ENCODE data around the gene ARCN1. TPM values are rescaled to one million over a fixed set of nuclear protein-coding genes. Genes with fewer than 3 reads are reported as not detected.

ARCN1 gene
- total RNA-seq: 99.4 TPM
- long read RNA-seq, full-length matches to known transcripts: 114 of 139 reads
- long read RNA-seq, partial matches to known transcripts: 13 of 139 reads
- long read RNA-seq, other reads (novel, unspliced or antisense): 12 of 139 reads

DNA sequence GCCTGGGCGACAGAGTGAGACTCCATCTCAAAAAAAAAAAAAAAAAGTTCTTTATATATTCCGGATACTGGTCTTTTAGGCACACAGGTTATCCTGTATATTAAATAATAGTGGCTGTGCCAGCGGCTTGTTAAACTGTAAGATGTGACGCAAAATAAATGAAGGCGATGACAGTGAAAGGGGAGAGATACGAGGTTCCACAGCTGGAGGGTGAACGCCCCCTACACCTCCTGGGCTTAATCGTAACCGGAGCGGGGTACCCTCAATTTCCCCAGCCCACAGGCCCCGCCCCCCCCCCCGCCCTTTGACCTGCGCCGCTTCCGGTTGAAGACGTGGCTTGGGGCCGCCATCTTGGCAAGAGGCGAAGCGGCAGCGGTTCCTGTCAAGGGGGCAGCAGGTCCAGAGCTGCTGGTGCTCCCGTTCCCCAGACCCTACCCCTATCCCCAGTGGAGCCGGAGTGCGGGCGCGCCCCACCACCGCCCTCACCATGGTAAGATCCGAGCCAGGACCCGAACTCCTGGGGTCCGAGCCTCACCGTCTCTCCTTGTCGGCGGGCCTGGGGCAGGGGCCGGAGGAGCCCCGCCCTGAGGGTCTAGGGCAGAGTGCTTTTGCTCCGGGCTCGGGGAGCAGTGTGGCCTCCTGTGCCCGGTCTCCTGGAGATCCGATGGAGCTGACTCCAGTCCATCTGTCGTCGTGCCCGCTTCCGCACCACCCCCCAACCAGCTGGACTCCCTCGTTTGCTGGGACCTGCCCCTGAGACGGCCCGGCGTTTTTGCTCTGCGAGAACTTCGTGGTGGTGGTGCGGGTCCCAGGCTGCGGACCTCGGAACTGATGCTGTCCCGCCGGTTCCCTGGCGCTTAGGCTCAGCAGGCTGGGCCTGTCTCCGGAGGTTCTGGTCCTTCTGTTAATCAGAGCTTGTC lies at the start of gene ARCN1:
ARCN1 (plus strand) TSS at position 349 of the 920 bp plus-strand sequence; CDS start at position 488, 139 bp downstream.
- intact Hi-C loops (cut with micrococcal nuclease): no loop called here
- peaks cover 57% of the 10 kb centered on the region for H3K4me1 ChIP-seq

DNA sequence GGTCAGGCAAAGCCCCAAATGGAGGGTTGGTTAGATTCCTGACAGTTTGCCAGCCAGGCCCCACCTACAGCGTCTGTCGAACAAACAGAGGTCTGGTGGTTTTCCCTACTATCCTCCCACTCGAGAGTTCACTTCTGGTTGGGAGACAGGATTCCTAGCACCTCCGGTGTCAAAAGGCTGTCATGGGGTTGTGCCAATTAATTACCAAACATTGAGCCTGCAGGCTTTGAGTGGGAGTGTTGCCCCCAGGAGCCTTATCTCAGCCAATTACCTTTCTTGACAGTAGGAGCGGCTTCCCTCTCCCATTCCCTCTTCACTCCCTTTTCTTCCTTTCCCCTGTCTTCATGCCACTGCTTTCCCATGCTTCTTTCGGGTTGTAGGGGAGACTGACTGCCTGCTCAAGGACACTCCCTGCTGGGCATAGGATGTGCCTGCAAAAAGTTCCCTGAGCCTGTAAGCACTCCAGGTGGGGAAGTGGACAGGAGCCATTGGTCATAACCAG lies 49.6 kb upstream of the ARCN1 start:
- intact Hi-C loops (cut with micrococcal nuclease): no loop called here
- TF ChIP-seq, protein P1, sequence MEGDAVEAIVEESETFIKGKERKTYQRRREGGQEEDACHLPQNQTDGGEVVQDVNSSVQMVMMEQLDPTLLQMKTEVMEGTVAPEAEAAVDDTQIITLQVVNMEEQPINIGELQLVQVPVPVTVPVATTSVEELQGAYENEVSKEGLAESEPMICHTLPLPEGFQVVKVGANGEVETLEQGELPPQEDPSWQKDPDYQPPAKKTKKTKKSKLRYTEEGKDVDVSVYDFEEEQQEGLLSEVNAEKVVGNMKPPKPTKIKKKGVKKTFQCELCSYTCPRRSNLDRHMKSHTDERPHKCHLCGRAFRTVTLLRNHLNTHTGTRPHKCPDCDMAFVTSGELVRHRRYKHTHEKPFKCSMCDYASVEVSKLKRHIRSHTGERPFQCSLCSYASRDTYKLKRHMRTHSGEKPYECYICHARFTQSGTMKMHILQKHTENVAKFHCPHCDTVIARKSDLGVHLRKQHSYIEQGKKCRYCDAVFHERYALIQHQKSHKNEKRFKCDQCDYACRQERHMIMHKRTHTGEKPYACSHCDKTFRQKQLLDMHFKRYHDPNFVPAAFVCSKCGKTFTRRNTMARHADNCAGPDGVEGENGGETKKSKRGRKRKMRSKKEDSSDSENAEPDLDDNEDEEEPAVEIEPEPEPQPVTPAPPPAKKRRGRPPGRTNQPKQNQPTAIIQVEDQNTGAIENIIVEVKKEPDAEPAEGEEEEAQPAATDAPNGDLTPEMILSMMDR (IDR thresholded peaks at IDR 0.05; ENCODE audit: borderline replicate concordance): peak; percentile 44
- Histone ChIP-seq H3K27ac (replicated peaks) (peak overlapping the region; percentile 20), H3K36me3 (peaks cover 71% of the 10 kb centered on the region), H3K27me3 (ENCODE audit: low read depth) (no peaks in the 10 kb centered on the region), H3K4me3 (no peak overlapping the region), H3K9me3 (replicated peaks) (no peaks in the 10 kb centered on the region), H3K4me1 (peaks cover 7% of the 10 kb centered on the region)
- no peak for DNase-seq

More for the DNA sequence above, at the start of gene ARCN1:
- DNase-seq: peak; percentile 77
- Histone ChIP-seq H3K27ac (replicated peaks) (peak within 1 kb of the TSS; percentile 98), H3K36me3 (no peaks in the 10 kb centered on the region), H3K27me3 (ENCODE audit: low read depth) (no peaks in the 10 kb centered on the region), H3K4me3 (peak within 1 kb of the TSS; percentile 97), H3K9me3 (replicated peaks) (no peaks in the 10 kb centered on the region)
- TF ChIP-seq, protein P1 (IDR thresholded peaks at IDR 0.05; ENCODE audit: borderline replicate concordance): no peak

DNA sequence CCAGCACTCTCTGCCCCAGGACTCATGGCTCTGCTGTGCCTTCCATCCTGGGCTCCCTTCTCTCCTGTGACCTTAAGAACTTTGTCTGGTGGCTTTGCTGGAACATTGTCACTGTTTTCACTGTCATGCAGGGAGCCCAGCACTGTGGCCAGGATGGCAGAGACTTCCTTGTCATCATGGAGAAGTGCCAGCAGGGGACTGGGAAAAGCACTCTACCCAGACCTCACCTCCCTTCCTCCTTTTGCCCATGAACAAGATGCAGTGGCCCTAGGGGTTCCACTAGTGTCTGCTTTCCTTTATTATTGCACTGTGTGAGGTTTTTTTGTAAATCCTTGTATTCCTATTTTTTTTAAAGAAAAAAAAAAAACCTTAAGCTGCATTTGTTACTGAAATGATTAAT lies 47.9 kb upstream of the ARCN1 start:
- intact Hi-C loops (cut with micrococcal nuclease): no loop called here
- Histone ChIP-seq H3K36me3 (peaks cover 59% of the 10 kb centered on the region), H3K27me3 (ENCODE audit: low read depth) (no peaks in the 10 kb centered on the region), H3K27ac (replicated peaks) (peak overlapping the region; percentile 10), H3K4me3 (no peak overlapping the region), H3K9me3 (replicated peaks) (no peaks in the 10 kb centered on the region), H3K4me1 (peaks cover 10% of the 10 kb centered on the region)
- DNase-seq: no peak
- TF ChIP-seq, protein P1 (IDR thresholded peaks at IDR 0.05; ENCODE audit: borderline replicate concordance): no peak

DNA sequence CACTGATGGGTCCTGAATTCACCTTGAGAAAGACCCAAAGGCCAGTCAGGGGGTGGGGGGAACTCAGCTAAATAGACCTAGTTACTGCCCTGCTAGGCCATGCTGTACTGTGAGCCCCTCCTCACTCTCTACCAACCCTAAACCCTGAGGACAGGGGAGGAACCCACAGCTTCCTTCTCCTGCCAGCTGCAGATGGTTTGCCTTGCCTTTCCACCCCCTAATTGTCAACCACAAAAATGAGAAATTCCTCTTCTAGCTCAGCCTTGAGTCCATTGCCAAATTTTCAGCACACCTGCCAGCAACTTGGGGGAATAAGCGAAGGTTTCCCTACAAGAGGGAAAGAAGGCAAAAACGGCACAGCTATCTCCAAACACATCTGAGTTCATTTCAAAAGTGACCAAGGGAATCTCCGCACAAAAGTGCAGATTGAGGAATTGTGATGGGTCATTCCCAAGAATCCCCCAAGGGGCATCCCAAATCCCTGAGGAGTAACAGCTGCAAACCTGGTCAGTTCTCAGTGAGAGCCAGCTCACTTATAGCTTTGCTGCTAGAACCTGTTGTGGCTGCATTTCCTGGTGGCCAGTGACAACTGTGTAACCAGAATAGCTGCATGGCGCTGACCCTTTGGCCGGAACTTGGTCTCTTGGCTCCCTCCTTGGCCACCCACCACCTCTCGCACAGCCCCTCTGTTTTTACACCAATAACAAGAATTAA lies 47.3 kb upstream of the ARCN1 start:
- H3K4me3 ChIP-seq: no peak overlapping the region
- H3K27me3 ChIP-seq (ENCODE audit: low read depth): no peaks in the 10 kb centered on the region
- H3K9me3 ChIP-seq (replicated peaks): no peaks in the 10 kb centered on the region
- peaks cover 53% of the 10 kb centered on the region for H3K36me3 ChIP-seq
- intact Hi-C loops (cut with micrococcal nuclease): no loop called here
- peaks cover 16% of the 10 kb centered on the region for H3K4me1 ChIP-seq
- DNase-seq: no peak
- peak overlapping the region; percentile 10 for H3K27ac ChIP-seq (replicated peaks)
- TF ChIP-seq, protein P1 (IDR thresholded peaks at IDR 0.05; ENCODE audit: borderline replicate concordance): no peak

DNA sequence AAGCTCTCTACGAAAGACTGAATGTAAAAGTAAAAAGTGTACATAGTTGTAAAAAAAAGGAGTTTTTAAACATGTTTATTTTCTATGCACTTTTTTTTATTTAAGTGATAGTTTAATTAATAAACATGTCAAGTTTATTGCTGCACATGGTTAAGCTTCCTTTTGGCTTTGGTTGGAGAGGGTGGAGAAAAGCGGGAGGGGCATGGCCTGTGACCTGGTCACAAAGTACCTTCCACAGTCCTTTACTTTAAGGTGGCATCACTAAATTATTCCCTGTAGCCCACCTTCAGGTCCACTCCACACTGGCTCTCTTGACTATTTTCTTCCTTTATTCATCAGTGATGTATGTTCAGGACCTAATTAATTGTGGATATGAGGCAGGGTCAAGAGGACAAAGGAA lies 45.5 kb upstream of the ARCN1 start:
- TF ChIP-seq, protein P1 (IDR thresholded peaks at IDR 0.05; ENCODE audit: borderline replicate concordance): no peak
- intact Hi-C loops (cut with micrococcal nuclease): no loop called here

More for the DNA sequence above, 45.5 kb upstream of the ARCN1 start:
- Histone ChIP-seq H3K27ac (replicated peaks) (no peak overlapping the region), H3K4me1 (peaks cover 33% of the 10 kb centered on the region), H3K27me3 (ENCODE audit: low read depth) (no peaks in the 10 kb centered on the region), H3K9me3 (replicated peaks) (no peaks in the 10 kb centered on the region), H3K4me3 (no peak overlapping the region), H3K36me3 (peaks cover 35% of the 10 kb centered on the region)
- no peak for DNase-seq

Measured in left ventricle myocardium inferior (tissue), 1 donor.